Measurements from ENCODE around the gene TBC1D10A.
"Not testable (repeated sequence)": the region's sequence is repeated elsewhere in the genome, so short reads cannot be mapped to it uniquely, and the experiment has no call there.

The TBC1D10A gene

DNA sequence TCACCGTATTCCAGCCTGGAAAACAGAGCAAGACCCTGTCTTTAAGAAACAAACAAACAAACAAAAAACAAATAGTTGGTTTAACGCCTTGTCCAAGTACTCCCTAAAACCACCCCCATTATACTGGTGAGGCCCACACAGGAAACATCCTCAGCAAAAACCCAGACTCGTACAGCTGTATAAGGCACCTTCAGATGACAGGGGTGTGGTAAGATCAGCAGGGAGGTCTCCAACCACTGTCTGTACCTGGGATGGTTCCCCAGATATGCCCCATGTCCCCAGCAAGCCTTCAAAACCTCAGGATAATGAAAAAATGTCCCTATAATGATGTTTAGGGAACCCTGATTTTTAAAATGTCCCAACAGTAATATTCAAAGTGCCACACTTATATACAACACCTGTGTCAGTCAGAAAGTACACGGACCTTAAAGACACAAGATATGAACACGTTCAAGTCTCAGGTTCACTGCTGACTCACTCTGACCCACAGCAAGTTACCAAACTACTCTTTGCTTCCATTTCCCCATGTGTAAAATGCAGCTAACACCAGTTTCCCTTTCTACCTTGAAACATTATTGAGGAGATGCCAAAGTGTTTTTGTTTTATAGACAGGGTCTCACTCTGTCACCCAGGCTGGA is 20.6 kb upstream of the TBC1D10A start:
- no peak for FAIRE-seq
- TF ChIP-seq, protein P1, sequence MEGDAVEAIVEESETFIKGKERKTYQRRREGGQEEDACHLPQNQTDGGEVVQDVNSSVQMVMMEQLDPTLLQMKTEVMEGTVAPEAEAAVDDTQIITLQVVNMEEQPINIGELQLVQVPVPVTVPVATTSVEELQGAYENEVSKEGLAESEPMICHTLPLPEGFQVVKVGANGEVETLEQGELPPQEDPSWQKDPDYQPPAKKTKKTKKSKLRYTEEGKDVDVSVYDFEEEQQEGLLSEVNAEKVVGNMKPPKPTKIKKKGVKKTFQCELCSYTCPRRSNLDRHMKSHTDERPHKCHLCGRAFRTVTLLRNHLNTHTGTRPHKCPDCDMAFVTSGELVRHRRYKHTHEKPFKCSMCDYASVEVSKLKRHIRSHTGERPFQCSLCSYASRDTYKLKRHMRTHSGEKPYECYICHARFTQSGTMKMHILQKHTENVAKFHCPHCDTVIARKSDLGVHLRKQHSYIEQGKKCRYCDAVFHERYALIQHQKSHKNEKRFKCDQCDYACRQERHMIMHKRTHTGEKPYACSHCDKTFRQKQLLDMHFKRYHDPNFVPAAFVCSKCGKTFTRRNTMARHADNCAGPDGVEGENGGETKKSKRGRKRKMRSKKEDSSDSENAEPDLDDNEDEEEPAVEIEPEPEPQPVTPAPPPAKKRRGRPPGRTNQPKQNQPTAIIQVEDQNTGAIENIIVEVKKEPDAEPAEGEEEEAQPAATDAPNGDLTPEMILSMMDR (IDR thresholded peaks at IDR 0.05; ENCODE audit: insufficient read depth, missing control alignments) = no peak
- DNase-seq (ENCODE audit: insufficient read length, low spot score) = no peak

DNA sequence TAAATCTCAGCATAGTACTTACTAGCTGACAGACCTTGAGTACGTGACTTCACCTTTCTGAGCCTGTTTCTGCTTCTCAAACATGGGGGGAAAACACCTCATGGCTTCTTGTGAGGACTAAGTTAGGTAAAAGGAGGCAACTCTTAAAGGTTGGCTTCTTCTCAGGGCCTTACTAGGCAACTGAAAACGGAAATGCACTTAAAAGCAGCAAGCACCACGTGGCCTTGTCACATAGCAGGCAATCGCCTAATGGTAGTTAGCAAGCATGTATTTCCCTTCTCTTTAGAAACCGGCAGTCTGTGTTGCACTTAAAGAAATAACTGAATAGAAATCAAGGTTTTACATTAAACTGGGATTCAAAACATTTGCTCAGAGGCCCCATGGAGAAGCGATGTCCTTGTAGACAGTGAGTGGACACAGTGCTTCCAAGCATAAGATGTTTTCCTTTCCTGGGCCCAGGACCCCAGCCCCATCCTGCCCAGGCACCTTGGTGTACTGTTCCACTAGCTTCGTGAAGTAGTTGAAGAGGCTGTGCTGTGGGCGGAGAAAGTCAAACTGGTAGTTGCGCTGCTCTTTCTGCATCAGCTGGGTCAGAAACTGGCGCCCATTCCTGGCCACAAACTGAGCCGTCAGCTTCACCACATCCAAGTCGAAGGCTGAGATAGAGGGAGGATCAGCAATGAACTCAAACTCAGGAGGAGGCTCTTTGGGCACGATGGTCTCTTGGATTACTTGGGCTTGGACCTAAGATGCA is 17.9 kb upstream of the TBC1D10A start:
- TF ChIP-seq, protein P1 (IDR thresholded peaks at IDR 0.05; ENCODE audit: insufficient read depth, missing control alignments) = no peak
- DNase-seq (ENCODE audit: insufficient read length, low spot score) (no peak), FAIRE-seq (no peak)

DNA sequence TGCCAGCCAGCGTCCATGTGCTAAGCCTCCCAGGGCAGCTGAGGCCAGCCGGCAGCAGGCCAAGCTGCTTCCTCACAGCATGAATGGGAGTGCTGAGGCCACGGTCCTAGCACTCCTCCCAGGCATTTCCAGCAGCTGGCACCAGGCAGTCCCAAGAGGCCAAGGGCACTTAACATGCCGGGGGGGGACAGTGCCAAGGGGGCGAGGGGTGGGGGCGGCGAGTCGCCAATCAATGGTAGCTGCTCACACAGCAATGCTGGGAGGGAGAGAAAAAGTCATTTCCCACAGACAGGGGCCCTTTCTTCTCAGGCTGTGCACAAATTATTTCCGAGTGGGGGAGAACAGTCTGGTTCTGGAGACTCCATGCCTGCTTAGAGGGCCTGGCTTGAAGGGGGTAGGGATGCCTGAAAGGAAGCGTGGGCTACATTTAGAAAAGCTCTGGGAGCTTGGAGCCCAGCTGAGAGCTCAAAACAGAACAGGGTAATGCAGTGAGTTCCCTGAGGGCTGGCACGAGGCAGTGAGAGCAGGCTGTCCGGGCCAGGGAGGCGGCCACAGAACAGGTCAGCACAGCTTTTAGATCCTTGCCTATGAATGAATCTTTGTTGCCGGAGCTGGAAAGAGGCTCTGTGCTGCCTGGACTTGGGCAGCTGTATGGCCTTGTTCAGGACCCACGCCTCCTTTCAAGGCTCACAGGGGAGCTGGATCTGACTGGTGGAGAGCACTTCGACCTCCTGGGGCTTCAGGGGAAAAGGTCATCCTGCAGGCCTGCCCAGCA is 14.4 kb upstream of the TBC1D10A start:
- TF ChIP-seq, protein P1 (IDR thresholded peaks at IDR 0.05; ENCODE audit: insufficient read depth, missing control alignments) = no peak
- DNase-seq (ENCODE audit: insufficient read length, low spot score) (no peak), FAIRE-seq (no peak)

DNA sequence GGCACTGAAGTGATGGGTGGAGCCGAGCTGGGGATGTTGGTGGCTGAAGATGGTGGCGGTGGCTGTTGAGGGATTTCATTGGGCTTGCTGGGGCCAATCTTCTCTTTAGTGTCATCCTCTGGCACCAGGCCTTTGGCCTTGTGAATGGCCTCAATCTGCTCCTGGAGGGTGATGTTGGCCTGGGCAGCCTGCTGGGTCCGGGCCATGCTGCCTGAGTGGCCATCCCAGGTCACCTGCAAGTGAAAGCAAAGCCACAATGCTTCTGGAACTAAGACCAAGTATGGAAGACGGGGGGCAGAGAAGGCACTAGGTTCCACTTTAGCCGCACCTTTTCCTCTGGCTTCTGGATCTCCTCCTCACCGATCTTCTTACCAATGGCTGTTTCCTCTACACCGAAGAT is 12.1 kb upstream of the TBC1D10A start:
- FAIRE-seq = no peak
- TF ChIP-seq, protein P1 (IDR thresholded peaks at IDR 0.05; ENCODE audit: insufficient read depth, missing control alignments) = no peak
- DNase-seq (ENCODE audit: insufficient read length, low spot score) = no peak

DNA sequence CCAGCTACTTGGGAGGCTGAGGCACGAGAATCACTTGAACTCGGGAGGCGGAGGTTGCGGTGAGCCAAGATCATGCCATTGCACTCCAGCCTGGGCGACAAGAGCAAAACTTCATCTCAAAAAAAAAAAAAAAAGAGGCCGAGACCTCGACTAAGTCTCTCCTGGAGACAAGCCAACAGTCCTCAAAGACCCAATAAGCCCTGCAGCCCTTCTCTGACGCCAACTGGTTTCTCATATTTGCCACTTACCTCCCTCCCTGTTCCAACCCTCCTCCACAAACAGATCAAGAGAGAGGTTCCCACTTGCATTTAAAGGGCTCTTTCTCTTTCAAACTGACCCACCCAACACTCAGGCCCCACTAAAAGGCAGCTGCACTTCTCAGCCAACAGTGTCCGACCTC is 11.6 kb upstream of the TBC1D10A start:
- not testable (repeated sequence) for FAIRE-seq

DNA sequence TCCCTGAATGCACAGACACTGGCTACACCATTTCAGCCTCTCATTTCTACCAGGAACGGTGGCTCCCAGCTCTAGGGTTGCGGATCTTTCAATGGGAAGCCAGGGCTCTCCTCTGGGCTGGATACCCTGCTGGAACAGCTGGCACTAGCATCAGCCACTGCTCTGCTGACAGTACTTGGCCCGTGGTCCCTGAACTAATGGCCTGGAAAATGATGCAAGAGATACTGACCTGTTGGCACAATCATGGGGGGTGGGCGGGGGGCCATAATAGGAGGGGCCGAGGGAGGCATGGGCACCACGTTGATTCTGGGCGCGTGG is 10.7 kb upstream of the TBC1D10A start:
- DNase-seq (ENCODE audit: insufficient read length, low spot score) = no peak
- TF ChIP-seq, protein P1 (IDR thresholded peaks at IDR 0.05; ENCODE audit: insufficient read depth, missing control alignments) = no peak
- FAIRE-seq = no peak

More for the DNA sequence above, 11.6 kb upstream of the TBC1D10A start:
- DNase-seq (ENCODE audit: insufficient read length, low spot score) = not testable (repeated sequence)

DNA sequence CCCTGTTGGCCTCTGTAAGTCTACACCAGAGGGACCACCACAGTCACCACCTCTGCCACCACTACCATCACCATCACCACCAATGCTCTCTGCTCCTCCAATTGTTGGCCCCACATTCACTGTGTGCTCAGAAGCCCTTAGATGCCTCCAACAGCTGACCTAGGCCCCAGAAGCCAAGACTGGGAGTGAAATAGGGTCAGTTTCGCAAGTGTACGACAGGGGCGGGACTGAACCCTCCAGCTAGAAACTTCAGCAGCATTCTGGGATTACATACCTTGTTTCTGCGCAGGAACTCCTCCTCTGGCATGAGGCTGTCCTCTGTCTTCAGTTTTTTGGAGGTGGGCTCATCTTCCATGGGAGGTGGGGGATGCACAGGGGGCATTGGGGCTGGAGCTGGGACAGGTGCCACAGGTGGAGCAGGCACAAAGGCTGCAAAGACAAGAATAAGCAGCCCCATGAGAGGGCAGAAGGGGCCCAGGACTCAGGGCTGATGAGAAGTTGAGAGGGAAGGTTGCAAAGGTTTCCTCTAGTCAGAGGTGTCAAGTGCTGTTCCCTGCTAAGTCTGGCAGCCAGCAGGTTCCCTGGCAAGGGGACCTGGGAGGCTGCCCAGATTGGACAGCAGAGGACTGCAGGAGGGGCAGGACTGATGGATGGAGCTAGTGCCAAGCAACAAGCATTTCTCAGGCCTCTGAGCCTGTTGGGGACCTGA is 10.2 kb upstream of the TBC1D10A start:
- TF ChIP-seq, protein P1 (IDR thresholded peaks at IDR 0.05; ENCODE audit: insufficient read depth, missing control alignments) = no peak
- DNase-seq (ENCODE audit: insufficient read length, low spot score) = no peak
- no peak for FAIRE-seq

Data from D721Med (cell line).